ENCODE results near the gene POU4F1.
"Not testable (repeated sequence)": the region's sequence is repeated elsewhere in the genome, so short reads cannot be mapped to it uniquely, and the experiment has no call there.

Gene POU4F1, protein sequence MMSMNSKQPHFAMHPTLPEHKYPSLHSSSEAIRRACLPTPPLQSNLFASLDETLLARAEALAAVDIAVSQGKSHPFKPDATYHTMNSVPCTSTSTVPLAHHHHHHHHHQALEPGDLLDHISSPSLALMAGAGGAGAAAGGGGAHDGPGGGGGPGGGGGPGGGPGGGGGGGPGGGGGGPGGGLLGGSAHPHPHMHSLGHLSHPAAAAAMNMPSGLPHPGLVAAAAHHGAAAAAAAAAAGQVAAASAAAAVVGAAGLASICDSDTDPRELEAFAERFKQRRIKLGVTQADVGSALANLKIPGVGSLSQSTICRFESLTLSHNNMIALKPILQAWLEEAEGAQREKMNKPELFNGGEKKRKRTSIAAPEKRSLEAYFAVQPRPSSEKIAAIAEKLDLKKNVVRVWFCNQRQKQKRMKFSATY

DNA sequence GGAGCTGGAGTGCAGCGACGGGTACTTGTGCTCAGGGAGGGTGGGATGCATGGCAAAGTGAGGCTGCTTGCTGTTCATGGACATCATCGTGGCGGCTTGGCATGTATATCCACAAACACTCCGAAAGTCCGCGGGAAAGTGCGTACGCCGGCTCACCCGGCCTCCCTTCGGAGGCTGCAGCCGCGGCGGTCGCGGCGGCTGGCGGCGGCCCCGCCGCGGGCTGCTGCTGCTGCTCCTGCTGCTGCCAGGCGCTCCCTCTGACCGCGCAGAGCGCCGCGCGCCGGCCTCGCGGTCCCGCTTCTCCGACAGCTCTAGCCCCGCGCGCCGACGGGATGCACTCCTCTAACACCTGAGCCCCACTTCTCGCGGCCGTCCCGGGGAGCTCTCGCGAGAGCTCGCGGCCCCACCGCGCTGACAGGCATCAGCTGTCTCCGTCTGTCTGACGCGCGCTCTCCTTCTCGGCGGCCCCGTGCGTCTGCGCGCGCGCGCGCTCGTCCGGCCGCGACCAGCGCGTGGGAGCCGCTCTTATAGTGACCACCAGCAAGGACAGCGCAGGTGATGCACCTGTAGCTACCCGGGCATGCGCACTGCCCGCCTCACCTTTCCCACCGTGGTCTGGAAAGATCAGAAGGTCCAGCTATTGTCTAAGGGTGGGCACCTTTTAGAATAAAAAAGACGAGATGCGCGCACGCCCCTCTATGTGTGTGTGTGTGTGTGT, at the start of gene POU4F1:
Gene POU4F1, minus strand, starts transcription at position 313 of the 718 bp plus-strand sequence. Its CDS starts 226 bp downstream, at position 87.
- no peak for DNase-seq

GRCh38 chr13:78652651-78653050, 49.3 kb upstream of the POU4F1 start:
- no peak for DNase-seq

DNA sequence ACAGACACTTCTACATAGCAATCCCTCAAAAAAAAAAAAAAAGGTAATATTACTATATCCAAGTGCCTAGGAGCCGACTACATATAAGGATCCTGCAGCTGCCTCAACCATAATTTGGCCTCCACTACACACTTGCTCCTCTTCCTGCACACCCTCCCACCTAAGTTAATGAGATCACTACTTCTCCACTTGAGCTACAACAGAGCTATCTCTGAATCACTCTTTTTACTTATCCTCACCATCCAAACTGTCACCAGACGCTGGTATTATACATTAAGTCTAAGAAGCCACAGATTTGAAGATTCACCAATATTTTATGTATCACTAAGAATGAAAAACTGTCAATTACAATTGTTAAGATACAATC, 47.3 kb upstream of the POU4F1 start:
- no peak for DNase-seq

DNA sequence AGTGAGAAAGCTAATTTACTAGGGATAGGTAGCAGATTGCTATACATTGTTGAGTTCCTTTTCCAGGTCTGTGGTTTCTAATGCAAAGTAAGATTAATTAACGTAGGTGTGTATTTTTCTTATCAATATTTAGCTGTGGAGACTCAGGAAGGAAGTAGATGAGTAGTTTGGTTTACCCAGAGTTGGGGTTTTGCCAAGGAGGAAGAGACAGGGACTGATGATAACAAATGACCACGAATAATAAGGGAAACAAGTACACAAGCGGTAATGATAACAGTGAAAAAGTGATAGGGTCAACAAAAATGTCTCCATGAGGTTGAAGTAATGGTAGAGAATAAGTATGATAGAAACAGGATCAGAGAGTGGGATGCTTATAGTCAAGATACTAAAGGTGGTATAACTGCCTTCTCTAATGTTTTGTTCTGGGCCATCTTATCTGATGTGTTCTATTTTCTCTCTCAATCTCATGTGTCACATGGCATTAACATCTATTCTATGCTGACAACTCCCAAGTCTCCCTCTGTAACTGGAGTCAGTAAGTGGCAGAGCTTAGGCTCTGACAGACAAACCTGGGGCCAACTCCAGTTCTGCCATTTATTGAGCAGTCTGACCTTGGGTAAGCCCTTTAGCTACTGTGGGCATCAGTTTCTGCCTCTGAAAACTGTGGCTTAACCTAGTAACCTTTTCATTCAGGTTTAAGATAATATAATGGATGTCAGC, 46.8 kb upstream of the POU4F1 start:
- DNase-seq, result no peak

DNA sequence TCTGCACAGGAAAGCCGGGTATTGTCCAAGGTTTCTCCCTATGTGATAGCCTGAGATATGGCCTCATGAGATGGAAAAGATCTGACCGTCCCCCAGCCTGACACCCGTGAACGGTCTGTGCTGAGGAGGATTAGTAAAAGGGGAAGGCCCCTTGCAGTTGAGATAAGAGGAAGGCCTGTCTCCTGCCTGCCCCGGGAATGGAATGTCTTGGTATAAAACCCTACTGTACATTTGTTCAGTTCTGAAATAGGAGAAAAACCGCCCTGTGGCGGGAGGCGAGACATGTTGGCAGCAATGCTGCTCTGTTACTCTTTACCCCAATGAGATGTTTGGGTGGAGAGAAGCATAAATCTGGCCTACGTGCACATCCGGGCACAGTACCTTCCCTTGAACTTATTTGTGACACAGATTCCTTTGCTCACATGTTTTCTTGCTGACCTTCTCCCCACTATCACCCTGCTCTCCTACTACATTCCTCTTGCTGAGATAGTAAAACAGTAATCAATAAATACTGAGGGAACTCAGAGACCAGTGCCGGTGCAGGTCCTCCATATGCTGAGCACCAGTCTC, 43.8 kb upstream of the POU4F1 start:
- DNase-seq, result not testable (repeated sequence)

DNA sequence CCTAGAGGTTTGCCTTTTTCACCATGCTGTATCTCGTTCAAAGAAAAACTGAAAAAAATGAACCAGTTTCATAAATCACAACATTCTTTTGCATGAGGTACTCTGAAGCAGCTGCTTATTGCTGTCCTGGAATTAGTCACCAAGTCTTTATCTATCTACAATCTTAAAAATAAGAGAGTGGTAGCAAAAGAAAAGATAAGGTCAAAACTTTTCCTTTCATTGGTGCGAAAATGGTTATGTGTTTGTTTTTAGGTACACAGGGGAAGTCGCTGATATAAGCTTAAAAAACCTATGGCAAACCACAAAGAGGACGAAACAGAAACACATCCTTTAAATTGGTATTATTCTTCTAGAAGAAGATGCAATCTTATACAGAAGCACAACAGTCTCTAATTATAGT, 34.9 kb upstream of the POU4F1 start:
- no peak for DNase-seq

DNA sequence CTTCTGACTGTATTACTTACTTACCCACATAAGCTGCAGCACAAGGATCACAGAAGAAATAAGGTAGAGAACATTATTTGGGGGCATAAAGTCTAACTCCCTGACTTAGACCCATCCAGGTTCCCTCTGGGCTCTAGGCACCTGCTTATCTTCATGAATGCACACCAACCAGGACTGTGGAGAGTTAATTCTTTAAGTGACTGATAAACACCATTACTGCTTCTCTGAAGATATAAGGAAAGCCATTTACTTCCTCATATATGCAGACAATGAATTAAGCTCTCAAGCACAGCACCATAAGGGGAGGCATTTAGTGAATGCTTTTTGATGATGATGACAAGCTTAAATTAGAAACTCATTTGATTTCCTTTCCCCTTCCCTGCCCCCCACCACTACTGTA, 33.1 kb upstream of the POU4F1 start:
- no peak for DNase-seq

GRCh38 chr13:78632996-78633395, 29.6 kb upstream of the POU4F1 start:
- no peak for DNase-seq

GRCh38 chr13:78631077-78631476, 27.7 kb upstream of the POU4F1 start:
- DNase-seq, result no peak

GRCh38 chr13:78630511-78630910, 27.2 kb upstream of the POU4F1 start:
- no peak for DNase-seq

GRCh38 chr13:78625384-78625783, 22.0 kb upstream of the POU4F1 start:
- no peak for DNase-seq

- no peak for DNase-seq
Measured at GRCh38 chr13:78623132-78623531, 19.8 kb upstream of the POU4F1 start.

GRCh38 chr13:78620936-78621470, 17.7 kb upstream of the POU4F1 start:
- DNase-seq, result no peak

DNA sequence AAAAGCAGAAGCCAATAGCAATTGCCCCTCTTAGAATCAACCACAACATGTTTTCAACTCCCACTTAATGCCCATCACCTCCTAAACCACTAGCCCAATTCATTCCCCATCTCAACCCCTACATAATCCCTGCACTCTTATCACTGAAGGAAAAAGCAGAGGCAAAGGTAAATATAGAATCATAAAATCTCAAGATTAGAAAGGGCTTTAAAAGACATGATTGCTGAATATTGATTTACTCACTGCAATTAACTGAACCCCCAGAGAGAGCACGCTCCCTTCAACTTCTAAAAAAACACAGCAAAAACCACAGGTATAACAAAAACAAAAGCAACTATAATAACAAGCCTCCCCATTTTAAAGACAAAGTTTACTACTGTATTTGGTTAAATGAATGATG, 15.1 kb upstream of the POU4F1 start:
- no peak for DNase-seq

GRCh38 chr13:78611040-78611439, 7.7 kb upstream of the POU4F1 start:
- no peak for DNase-seq

- no peak for DNase-seq
Measured at GRCh38 chr13:78610381-78610883, 7.1 kb upstream of the POU4F1 start.

GRCh38 chr13:78609464-78610205, 6.3 kb upstream of the POU4F1 start:
- no peak for DNase-seq

DNA sequence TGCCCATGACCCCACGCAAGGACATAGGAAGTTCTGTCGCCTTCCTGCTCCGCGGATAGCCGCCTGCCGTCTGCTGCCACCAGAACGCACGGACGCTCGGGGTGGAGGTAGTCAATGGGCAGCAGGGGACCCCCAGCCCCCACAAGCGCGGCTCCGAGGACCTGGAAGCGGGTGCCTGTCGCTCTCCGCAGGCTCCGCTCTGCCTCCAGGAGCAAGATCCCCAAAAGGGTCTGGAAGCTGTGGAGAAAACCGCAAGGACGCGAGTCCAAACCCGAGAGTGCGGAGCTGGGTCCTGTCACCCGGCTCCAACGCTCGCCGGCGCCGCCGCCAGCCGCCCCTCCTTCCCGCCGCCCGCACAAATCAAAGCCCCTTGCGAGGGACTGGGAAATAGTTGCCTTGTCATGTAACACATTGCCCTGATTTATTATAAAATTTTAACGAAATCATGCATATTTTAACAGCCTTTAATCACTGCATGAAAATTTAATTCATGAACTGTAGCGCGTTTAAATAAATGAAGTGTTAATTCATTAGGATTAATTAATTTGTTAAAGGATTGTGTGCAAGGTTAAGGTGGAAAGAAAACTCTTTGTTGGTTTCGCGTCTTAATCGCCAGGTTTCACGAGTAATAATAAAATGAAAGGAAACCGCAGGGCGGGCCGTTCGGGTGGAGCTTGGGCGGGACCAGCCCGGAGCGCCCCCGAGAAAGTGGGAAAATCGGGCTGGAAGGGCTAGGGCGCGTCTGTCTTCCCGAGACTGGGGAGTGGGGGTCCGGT, 5.5 kb upstream of the POU4F1 start:
- no peak for DNase-seq

DNA sequence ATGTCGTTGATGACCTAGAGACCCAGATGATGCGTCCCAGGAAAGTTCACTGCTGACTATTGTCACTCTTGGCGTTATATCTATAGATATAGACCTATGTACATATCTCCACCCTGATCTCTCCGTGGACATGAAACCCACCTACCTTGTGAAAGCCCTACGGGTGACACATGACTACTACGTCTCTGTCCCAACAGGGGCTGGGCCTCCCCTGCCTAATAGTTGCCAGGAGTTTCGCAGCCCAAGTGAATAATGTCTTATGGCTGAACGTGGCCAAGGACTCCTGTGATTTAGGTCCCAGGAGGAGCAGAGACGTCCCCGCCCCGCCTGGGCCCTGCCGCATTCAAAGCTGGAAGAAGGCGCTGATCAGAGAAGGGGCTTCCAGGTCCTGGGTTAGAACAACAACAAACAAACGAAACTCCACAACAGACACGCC, 4.9 kb upstream of the POU4F1 start:
- DNase-seq, result no peak

GRCh38 chr13:78607409-78608251, 4.3 kb upstream of the POU4F1 start:
- no peak for DNase-seq

All from amniotic stem cell (primary cell).